Lung microvascular endothelial cell (primary cell): ENCODE data around the gene SCEL. TPM values are rescaled to one million over a fixed set of nuclear protein-coding genes. Genes with fewer than 3 reads are reported as not detected.
A peak's percentile ranks its signal among the peaks of the same experiment; 100 is the strongest.
"Not testable (repeated sequence)": the region's sequence is repeated elsewhere in the genome, so short reads cannot be mapped to it uniquely, and the experiment has no call there.

Experiments
- DNase-seq, 2 donors: peaks; one replicate each; pipeline versions ENCODE4 v3.0.0 to v3.0.0-alpha.2; 2010; ENCODE audit warnings: low read depth in 2 of 2
- total RNA-seq: library from RNA; depleted of rRNA; stranded (reverse); fragments of >200 nt; gene quantifications from 2 replicates; pipeline ENCODE4 v1.2.1, GENCODE V29; 2014

Gene SCEL
- total RNA-seq, 1 donor from 2014 or later, result not detected

- DNase-seq, result no peak
Measured at GRCh38 chr13:77558016-77558415, 22.5 kb downstream of the SCEL start.

GRCh38 chr13:77563111-77563510 is 27.6 kb downstream of the SCEL start:
- DNase-seq, result peak; percentile 33

GRCh38 chr13:77565635-77566034 is 30.1 kb downstream of the SCEL start:
- peak; percentile 62 to 66 for DNase-seq

- no peak for DNase-seq
Measured at GRCh38 chr13:77571956-77572355, 36.5 kb downstream of the SCEL start.

- no peak for DNase-seq
Measured at GRCh38 chr13:77574096-77574495, 38.6 kb downstream of the SCEL start.

GRCh38 chr13:77579959-77580358 is 44.5 kb downstream of the SCEL start:
- DNase-seq, result no peak

- DNase-seq, result peak in 1 of 2 donors; percentile 10
Measured at GRCh38 chr13:77580748-77581147, 45.2 kb downstream of the SCEL start.

GRCh38 chr13:77583581-77583980 is 48.1 kb downstream of the SCEL start:
- DNase-seq, result no peak

GRCh38 chr13:77584106-77584505 is 48.6 kb downstream of the SCEL start:
- no peak for DNase-seq

GRCh38 chr13:77595166-77595810 is 59.8 kb downstream of the SCEL start:
- no peak for DNase-seq

- DNase-seq, result no peak
Measured at GRCh38 chr13:77596777-77597176, 61.3 kb downstream of the SCEL start.

- DNase-seq, result no peak
Measured at GRCh38 chr13:77599351-77599750, 63.8 kb downstream of the SCEL start.

GRCh38 chr13:77600701-77601100 is 65.2 kb downstream of the SCEL start:
- no peak for DNase-seq

GRCh38 chr13:77611068-77611467 is 75.6 kb downstream of the SCEL start:
- no peak for DNase-seq

GRCh38 chr13:77616027-77616426 is 80.5 kb downstream of the SCEL start:
- no peak for DNase-seq

- no peak for DNase-seq
Measured at GRCh38 chr13:77619655-77620054, 84.1 kb downstream of the SCEL start.

GRCh38 chr13:77620138-77620537 is 84.6 kb downstream of the SCEL start:
- no peak for DNase-seq

GRCh38 chr13:77623806-77624205 is 88.3 kb downstream of the SCEL start:
- DNase-seq, result no peak

GRCh38 chr13:77628170-77628569 is 92.7 kb downstream of the SCEL start:
- DNase-seq, result no peak

GRCh38 chr13:77637588-77637987 is 102.1 kb downstream of the SCEL start:
- DNase-seq, result no peak

- no peak for DNase-seq
Measured at GRCh38 chr13:77650409-77650808, 114.9 kb downstream of the SCEL start.

GRCh38 chr13:77653301-77653700 is 117.8 kb downstream of the SCEL start:
- no peak for DNase-seq

GRCh38 chr13:77660016-77660415 is 124.5 kb downstream of the SCEL start:
- not testable (repeated sequence) for DNase-seq

GRCh38 chr13:77660841-77661250 is 125.3 kb downstream of the SCEL start:
- no peak for DNase-seq
